KMS-11 (cell line): ENCODE data around the gene S100G.

Experiments
- H2AFZ ChIP-seq: fragments of 200-600 bp; sonication (generic); 2 replicates; pipeline ENCODE4 v1.6.1; 2016; ENCODE audit warnings: antibody characterized with exemption, mixed run types, low read depth
- H3K27ac ChIP-seq: fragments of 200-600 bp; sonication (generic); 2 replicates; pipeline ENCODE4 v1.6.1; 2016; ENCODE audit warnings: mild to moderate bottlenecking, mixed run types
- H3K27me3 ChIP-seq: fragments of 200-600 bp; sonication (generic); 2 replicates; pipeline ENCODE4 v1.6.1; 2017; ENCODE audit warnings: mild to moderate bottlenecking, low read depth, mixed run types, moderate library complexity; ENCODE audit not compliant: insufficient read depth
- H3K36me3 ChIP-seq: fragments of 200-600 bp; sonication (generic); 2 replicates; pipeline ENCODE4 v1.6.1; 2017; ENCODE audit warnings: mild to moderate bottlenecking, mixed run types; ENCODE audit not compliant: insufficient read depth
- H3K4me1 ChIP-seq: fragments of 200-600 bp; sonication (generic); 2 replicates; pipeline ENCODE4 v1.6.1; 2016; ENCODE audit warnings: mild to moderate bottlenecking, low read depth, mixed run types; ENCODE audit not compliant: poor library complexity, severe bottlenecking
- H3K4me2 ChIP-seq: fragments of 200-600 bp; sonication (generic); 2 replicates; pipeline ENCODE4 v1.7.0; 2016; ENCODE audit warnings: mild to moderate bottlenecking, mixed run types
- H3K4me3 ChIP-seq: fragments of 200-600 bp; sonication (generic); IDR thresholded peaks from 2 replicates; pipeline ENCODE4 v1.6.1; 2017; ENCODE audit warnings: low read depth, low read length, mixed read lengths; ENCODE audit not compliant: insufficient read depth
- H3K79me2 ChIP-seq: fragments of 200-600 bp; sonication (generic); 2 replicates; pipeline ENCODE4 v1.6.1; 2016; ENCODE audit warnings: low read depth, mixed run types; ENCODE audit not compliant: insufficient read depth
- H3K9ac ChIP-seq: fragments of 200-600 bp; sonication (generic); 2 replicates; pipeline ENCODE4 v1.6.1; 2016; ENCODE audit warnings: mild to moderate bottlenecking, mixed run types
- H4K20me1 ChIP-seq: fragments of 200-600 bp; sonication (generic); 2 replicates; pipeline ENCODE4 v1.6.1; 2016; ENCODE audit warnings: mild to moderate bottlenecking, mixed run types; ENCODE audit not compliant: insufficient read depth
- TF ChIP-seq, protein P1 (sequence below): fragments of 200-600 bp; sonication (generic); conservative IDR thresholded peaks from 2 replicates; pipeline ENCODE4 v1.6.1; 2017; ENCODE audit warnings: low read depth, mild to moderate bottlenecking, antibody characterized with exemption, low read length, moderate library complexity, mixed read lengths

Gene S100G

DNA sequence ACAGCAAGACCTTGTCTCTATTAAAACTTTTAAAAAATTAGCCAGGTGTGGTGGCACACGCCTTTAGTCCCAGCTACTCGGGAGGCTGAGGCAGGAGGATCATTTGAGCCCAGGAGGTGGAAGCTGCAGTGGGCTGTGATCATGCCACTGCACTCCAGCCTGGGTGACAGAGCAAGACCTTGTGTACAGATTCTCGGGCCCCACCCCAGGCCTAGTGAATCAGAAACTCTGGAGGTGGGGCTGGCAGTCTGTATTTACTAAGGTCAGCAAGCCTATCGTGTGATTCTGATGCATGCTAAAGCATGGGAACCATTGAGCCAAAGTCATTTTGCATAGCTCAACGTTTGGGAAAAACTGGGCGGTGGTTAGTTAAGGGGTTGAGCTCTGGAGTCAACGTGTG, 3.5 kb downstream of the S100G start:
- Histone ChIP-seq H3K4me2 (no peak overlapping the region), H4K20me1 (no peaks in the 10 kb centered on the region), H3K27ac (no peak overlapping the region), H3K4me1 (no peaks in the 10 kb centered on the region), H2AFZ (no peak overlapping the region), H3K4me3 (no peak overlapping the region), H3K9ac (no peak overlapping the region), H3K79me2 (no peaks in the 10 kb centered on the region), H3K36me3 (no peaks in the 10 kb centered on the region), H3K27me3 (no peaks in the 10 kb centered on the region)
- TF ChIP-seq, protein P1, sequence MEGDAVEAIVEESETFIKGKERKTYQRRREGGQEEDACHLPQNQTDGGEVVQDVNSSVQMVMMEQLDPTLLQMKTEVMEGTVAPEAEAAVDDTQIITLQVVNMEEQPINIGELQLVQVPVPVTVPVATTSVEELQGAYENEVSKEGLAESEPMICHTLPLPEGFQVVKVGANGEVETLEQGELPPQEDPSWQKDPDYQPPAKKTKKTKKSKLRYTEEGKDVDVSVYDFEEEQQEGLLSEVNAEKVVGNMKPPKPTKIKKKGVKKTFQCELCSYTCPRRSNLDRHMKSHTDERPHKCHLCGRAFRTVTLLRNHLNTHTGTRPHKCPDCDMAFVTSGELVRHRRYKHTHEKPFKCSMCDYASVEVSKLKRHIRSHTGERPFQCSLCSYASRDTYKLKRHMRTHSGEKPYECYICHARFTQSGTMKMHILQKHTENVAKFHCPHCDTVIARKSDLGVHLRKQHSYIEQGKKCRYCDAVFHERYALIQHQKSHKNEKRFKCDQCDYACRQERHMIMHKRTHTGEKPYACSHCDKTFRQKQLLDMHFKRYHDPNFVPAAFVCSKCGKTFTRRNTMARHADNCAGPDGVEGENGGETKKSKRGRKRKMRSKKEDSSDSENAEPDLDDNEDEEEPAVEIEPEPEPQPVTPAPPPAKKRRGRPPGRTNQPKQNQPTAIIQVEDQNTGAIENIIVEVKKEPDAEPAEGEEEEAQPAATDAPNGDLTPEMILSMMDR = no peak

DNA sequence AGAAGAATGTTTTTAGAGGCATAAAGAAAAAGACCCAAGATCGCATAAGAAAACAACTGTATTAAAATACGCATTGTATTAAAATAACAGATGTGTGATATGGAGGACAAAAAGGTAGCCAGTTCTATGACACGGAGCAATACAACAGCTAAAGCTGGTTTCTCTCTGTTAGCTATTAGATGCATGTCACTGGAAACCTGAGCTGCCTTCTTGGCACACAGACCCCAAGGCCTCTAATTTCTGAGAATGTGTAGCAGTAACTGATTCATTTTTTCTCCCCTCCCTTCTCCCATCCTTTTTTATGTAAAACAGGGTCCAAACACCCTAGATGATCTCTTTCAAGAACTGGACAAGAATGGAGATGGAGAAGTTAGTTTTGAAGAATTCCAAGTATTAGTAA, 4.1 kb downstream of the S100G start:
- Histone ChIP-seq H3K27me3 (no peaks in the 10 kb centered on the region), H3K36me3 (no peaks in the 10 kb centered on the region), H3K79me2 (no peaks in the 10 kb centered on the region), H4K20me1 (no peaks in the 10 kb centered on the region), H3K9ac (no peak overlapping the region), H3K4me2 (no peak overlapping the region), H2AFZ (no peak overlapping the region), H3K4me1 (no peaks in the 10 kb centered on the region), H3K4me3 (no peak overlapping the region), H3K27ac (no peak overlapping the region)
- TF ChIP-seq, protein P1 = no peak

DNA sequence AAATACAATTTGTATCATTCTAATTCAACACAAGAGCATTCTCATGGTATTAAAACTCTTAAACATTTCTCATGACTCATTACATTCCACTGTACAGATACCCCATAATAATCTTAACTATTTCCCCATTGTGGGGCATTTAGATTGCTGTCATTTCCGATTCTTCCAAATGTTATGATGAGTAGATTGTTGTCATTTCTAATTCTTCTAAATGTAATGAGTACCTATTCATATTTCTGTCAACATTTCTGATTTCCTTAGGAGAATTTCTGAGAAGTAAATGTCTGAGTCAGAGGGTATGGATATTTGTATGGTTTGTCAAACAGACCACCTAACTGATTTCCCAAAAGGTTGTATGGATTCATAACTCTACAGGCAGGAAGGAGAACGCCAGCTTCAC, 8.3 kb downstream of the S100G start:
- Histone ChIP-seq H3K79me2 (no peaks in the 10 kb centered on the region), H4K20me1 (no peaks in the 10 kb centered on the region), H3K9ac (no peak overlapping the region), H3K4me2 (no peak overlapping the region), H3K27me3 (no peaks in the 10 kb centered on the region), H2AFZ (no peak overlapping the region), H3K4me3 (no peak overlapping the region), H3K4me1 (no peaks in the 10 kb centered on the region), H3K36me3 (no peaks in the 10 kb centered on the region), H3K27ac (no peak overlapping the region)
- TF ChIP-seq, protein P1 = no peak

DNA sequence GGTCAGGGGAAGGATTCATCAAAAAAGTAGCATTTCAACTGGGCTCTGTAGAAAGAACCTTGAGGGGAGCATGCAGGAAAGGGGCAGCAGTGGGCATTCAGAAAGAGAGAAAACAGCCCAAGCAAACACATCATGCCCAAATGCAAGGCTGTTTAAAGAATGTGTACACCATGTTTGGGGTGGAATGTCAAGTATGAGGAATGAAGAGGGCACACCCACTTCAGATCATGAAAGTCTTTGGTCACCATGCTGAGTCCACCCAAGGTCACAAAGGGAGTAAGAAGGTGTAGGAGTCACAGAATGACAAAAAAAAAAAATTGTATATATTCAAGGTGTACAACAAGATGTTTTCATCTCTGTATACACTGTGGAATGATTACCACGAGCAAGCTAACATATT, 9.4 kb downstream of the S100G start:
- Histone ChIP-seq H3K9ac (no peak overlapping the region), H3K4me2 (no peak overlapping the region), H3K27me3 (no peaks in the 10 kb centered on the region), H3K27ac (no peak overlapping the region), H3K4me3 (no peak overlapping the region), H3K36me3 (no peaks in the 10 kb centered on the region), H3K79me2 (no peaks in the 10 kb centered on the region), H2AFZ (no peak overlapping the region), H3K4me1 (no peaks in the 10 kb centered on the region), H4K20me1 (no peaks in the 10 kb centered on the region)
- TF ChIP-seq, protein P1 = no peak

DNA sequence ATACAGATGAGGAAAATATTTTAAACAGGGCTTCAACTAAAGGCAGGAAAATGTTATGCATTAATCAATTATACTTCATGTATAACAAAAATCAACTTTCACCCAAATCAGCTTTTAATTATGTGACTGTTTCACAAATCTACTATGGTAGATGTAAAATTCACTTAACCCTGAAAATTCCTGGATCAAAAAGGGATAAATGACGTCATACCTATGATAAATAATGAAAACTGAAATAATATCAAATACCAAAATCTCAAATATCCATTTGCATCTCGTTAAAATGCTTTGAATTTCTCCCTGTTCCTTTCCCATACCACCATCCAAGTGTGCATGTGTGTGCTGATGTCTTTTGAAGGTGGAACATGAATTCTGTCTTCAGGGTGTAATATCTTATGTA, 11.5 kb downstream of the S100G start:
- Histone ChIP-seq H3K4me2 (no peak overlapping the region), H3K4me1 (no peaks in the 10 kb centered on the region), H2AFZ (no peak overlapping the region), H3K9ac (no peak overlapping the region), H4K20me1 (no peaks in the 10 kb centered on the region), H3K4me3 (no peak overlapping the region), H3K27me3 (no peaks in the 10 kb centered on the region), H3K36me3 (no peaks in the 10 kb centered on the region), H3K27ac (no peak overlapping the region), H3K79me2 (no peaks in the 10 kb centered on the region)
- TF ChIP-seq, protein P1 = no peak
